PC-3 (cell line): ENCODE results near the gene FAM89B. TPM values are rescaled to one million over a fixed set of nuclear protein-coding genes. Genes with fewer than 3 reads are reported as not detected.

Experiments
- ATAC-seq: fragments of 200-7000 bp; cut with Tn5 transposase; 2 replicates; pipeline ENCODE4 v1.9.1; 2020; ENCODE audit warnings: mild to moderate bottlenecking, moderate library complexity
- BruUV-seq: library from RNA; stranded (reverse); fragments of 400-500 nt; replicated peaks from 2 replicates; lab custom pipeline; 2021; lab: Mats Ljungman, UMichigan
- CTCF ChIA-PET: fragments of 300-600 bp; sonication (Branson Sonifier 250); formaldehyde crosslinking; loops from one replicate; lab custom pipeline; 2022; ENCODE audit warnings: antibody characterized with exemption; lab: Charles Lee
- POLR2A ChIA-PET: fragments of 300-600 bp; sonication (Branson Sonifier 250); formaldehyde crosslinking; loops from one replicate; lab custom pipeline; 2022; ENCODE audit warnings: antibody characterized with exemption; ENCODE audit not compliant: unreplicated experiment; lab: Charles Lee
- DNase-seq: peaks from one replicate; pipeline ENCODE4 v3.0.0-alpha.2; 2015
- H2AFZ ChIP-seq: fragments of 300-600 bp; sonication (generic); 2 replicates; pipeline ENCODE4 v1.6.0; 2016; ENCODE audit warnings: antibody characterized with exemption, low read length
- H3F3A ChIP-seq: fragments of 300-600 bp; sonication (generic); one replicate; pipeline ENCODE4 v1.6.0; 2017; ENCODE audit warnings: antibody characterized with exemption, low read length, control low read depth, mild to moderate bottlenecking; ENCODE audit not compliant: unreplicated experiment
- H3K27ac ChIP-seq: fragments of 300-600 bp; sonication (generic); 2 replicates; pipeline ENCODE4 v1.5.1; 2016; ENCODE audit warnings: mild to moderate bottlenecking, low read length
- H3K27me3 ChIP-seq: fragments of 300-600 bp; sonication (generic); 2 replicates; pipeline ENCODE4 v1.6.1; 2016; ENCODE audit warnings: low read length, mixed read lengths
- H3K36me3 ChIP-seq: fragments of 300-600 bp; sonication (generic); 2 replicates; pipeline ENCODE4 v1.6.1; 2016; ENCODE audit warnings: low read depth, mixed run types, low read length, mixed read lengths
- H3K4me1 ChIP-seq: fragments of 300-600 bp; sonication (generic); 2 replicates; pipeline ENCODE4 v1.5.1; 2016; ENCODE audit warnings: low read length; ENCODE audit not compliant: insufficient read depth
- H3K4me2 ChIP-seq: fragments of 300-600 bp; sonication (generic); 2 replicates; pipeline ENCODE4 v1.6.0; 2016; ENCODE audit warnings: low read length
- H3K4me3 ChIP-seq: fragments of 300-600 bp; sonication (generic); 2 replicates; pipeline ENCODE4 v1.5.1; 2016; ENCODE audit warnings: mild to moderate bottlenecking, low read length, mixed read lengths
- H3K79me2 ChIP-seq: fragments of 300-600 bp; sonication (generic); 2 replicates; pipeline ENCODE4 v1.6.1; 2017; ENCODE audit warnings: low read length, mixed read lengths
- H3K9ac ChIP-seq: fragments of 300-600 bp; sonication (generic); 2 replicates; pipeline ENCODE4 v1.6.0; 2016; ENCODE audit warnings: mild to moderate bottlenecking, low read length
- H3K9me2 ChIP-seq: fragments of 300-600 bp; sonication (generic); replicated peaks from 2 replicates; pipeline ENCODE4 v1.6.1; 2016; ENCODE audit warnings: mixed run types, low read length, mixed read lengths
- H3K9me3 ChIP-seq: fragments of 300-600 bp; sonication (generic); 2 replicates; pipeline ENCODE4 v1.6.1; 2016; ENCODE audit warnings: low read length, mixed read lengths
- H4K20me1 ChIP-seq: fragments of 300-600 bp; sonication (generic); 2 replicates; pipeline ENCODE4 v1.6.1; 2016; ENCODE audit warnings: low read length, mixed read lengths
- EZH2 ChIP-seq: fragments of 300-600 bp; sonication (generic); IDR thresholded peaks from one replicate; pipeline ENCODE4 v1.6.1; 2017; ENCODE audit warnings: antibody characterized with exemption, mild to moderate bottlenecking, low read length; ENCODE audit not compliant: unreplicated experiment
- EZH2phosphoT487 ChIP-seq: fragments of 300-600 bp; sonication (generic); IDR thresholded peaks from 2 replicates; pipeline ENCODE4 v1.6.1; 2018; ENCODE audit warnings: mild to moderate bottlenecking, antibody characterized with exemption, low read length, borderline replicate concordance
- intact Hi-C: fragments of 100-400 bp; cut with micrococcal nuclease; formaldehyde crosslinking; loops from 2 replicates; pipeline ENCODE4 v1.9.0; 2023
- total RNA-seq: library from RNA; depleted of rRNA; stranded (reverse); fragments of >200 nt; gene quantifications from 2 replicates; pipeline ENCODE4 v1.2.3, GENCODE V29; 2014
- TF ChIP-seq, protein P1 (sequence below): fragments of 300-600 bp; sonication (generic); conservative IDR thresholded peaks from 2 replicates; pipeline ENCODE4 v1.5.1; 2017; ENCODE audit warnings: antibody characterized with exemption, low read depth, mild to moderate bottlenecking, low read length

Gene FAM89B
- total RNA-seq, 1 experiment from 2014 or later = 76.3 TPM

DNA sequence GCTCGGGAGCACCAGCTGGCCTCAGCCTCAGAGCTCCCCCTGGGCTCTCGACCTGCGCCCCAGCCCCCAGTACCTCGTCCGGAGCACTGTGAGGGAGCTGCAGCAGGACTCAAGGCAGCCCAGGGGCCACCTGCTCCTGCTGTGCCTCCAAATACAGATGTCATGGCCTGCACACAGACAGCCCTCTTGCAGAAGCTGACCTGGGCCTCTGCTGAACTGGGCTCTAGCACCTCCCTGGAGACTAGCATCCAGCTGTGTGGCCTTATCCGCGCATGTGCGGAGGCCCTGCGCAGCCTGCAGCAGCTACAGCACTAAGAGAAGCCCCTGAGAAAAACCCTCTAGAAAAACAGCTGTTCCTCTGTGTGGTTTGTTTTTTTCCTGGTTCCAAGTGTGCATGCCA lies 918 bp upstream of the FAM89B start:
- ChIA-PET CTCF (interaction anchor here (0.8 to 3.2 kb wide), 2 partner anchors 25 to 30 kb away, joined by 11 to 25 read pairs; no protein-coding TSS in a partner anchor), POLR2A (no interaction called here)
- H3K27me3 ChIP-seq = no peaks in the 10 kb centered on the region
- BruUV-seq = no TSS peak
- peak overlapping the region; percentile 97 for H3K4me3 ChIP-seq
- H2AFZ ChIP-seq = no peak overlapping the region
- H3K9me3 ChIP-seq = no peaks in the 10 kb centered on the region
- H3K4me2 ChIP-seq = peak overlapping the region; percentile 93
- DNase-seq = no peak
- no peak overlapping the region for H3K27ac ChIP-seq
- no peaks in the 10 kb centered on the region for H3K36me3 ChIP-seq
- peak overlapping the region; percentile 93; the same call in 1 of the 2 replicates for H3K9ac ChIP-seq
- intact Hi-C loops = loop anchor here (2.0 kb wide), 1 partner anchor 17 kb away; no protein-coding TSS in a partner anchor
- peaks cover 50% of the 10 kb centered on the region for H3K4me1 ChIP-seq
- H4K20me1 ChIP-seq = no peaks in the 10 kb centered on the region
- H3K9me2 ChIP-seq = no peaks in the 10 kb centered on the region
- peaks cover 4% of the 10 kb centered on the region for H3F3A ChIP-seq
- H3K79me2 ChIP-seq = peaks cover 54% of the 10 kb centered on the region
- no peak for TF ChIP-seq EZH2
- TF ChIP-seq, protein P1, sequence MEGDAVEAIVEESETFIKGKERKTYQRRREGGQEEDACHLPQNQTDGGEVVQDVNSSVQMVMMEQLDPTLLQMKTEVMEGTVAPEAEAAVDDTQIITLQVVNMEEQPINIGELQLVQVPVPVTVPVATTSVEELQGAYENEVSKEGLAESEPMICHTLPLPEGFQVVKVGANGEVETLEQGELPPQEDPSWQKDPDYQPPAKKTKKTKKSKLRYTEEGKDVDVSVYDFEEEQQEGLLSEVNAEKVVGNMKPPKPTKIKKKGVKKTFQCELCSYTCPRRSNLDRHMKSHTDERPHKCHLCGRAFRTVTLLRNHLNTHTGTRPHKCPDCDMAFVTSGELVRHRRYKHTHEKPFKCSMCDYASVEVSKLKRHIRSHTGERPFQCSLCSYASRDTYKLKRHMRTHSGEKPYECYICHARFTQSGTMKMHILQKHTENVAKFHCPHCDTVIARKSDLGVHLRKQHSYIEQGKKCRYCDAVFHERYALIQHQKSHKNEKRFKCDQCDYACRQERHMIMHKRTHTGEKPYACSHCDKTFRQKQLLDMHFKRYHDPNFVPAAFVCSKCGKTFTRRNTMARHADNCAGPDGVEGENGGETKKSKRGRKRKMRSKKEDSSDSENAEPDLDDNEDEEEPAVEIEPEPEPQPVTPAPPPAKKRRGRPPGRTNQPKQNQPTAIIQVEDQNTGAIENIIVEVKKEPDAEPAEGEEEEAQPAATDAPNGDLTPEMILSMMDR = no peak
- no peak for TF ChIP-seq EZH2phosphoT487
- ATAC-seq = no peak

DNA sequence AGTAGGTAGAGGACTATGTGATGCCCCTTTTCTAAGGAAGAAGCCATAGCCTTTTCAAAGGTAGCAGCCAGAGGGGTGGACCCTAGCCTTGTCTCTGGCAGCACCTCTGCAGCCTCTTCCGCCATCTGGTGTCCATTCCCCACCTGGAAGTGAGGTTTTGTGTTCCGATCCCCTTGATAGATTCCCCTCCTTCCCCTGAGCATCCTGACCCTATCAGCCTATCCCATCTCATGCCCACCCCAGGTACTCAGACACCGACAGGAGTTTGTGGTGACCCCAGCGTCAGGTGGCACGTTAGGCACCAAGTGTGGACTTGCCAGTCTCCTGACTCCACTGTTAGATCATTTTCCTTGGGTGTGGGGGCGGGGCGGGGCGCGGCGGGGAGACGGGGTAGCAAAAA lies 398 bp upstream of the FAM89B start:
- DNase-seq (peak; percentile 84), ATAC-seq (peak; percentile 5)
- Histone ChIP-seq H2AFZ (no peak overlapping the region), H3K9me3 (no peaks in the 10 kb centered on the region), H3K9ac (peak overlapping the region; percentile 35; the same call in 1 of the 2 replicates), H3K9me2 (no peaks in the 10 kb centered on the region), H3F3A (peaks cover 4% of the 10 kb centered on the region), H3K4me3 (peak overlapping the region; percentile 97), H3K79me2 (peaks cover 55% of the 10 kb centered on the region), H3K27me3 (no peaks in the 10 kb centered on the region), H3K36me3 (no peaks in the 10 kb centered on the region), H4K20me1 (no peaks in the 10 kb centered on the region), H3K4me2 (peak overlapping the region; percentile 93), H3K27ac (no peak overlapping the region), H3K4me1 (peaks cover 53% of the 10 kb centered on the region)
- BruUV-seq = no TSS peak
- ChIA-PET POLR2A (no interaction called here), CTCF (interaction anchor here (0.7 to 3.2 kb wide), 4 partner anchors 25 to 61 kb away, joined by 5 to 25 read pairs (median 18); no protein-coding TSS in a partner anchor)
- TF ChIP-seq, protein P1 = peak; percentile 92
- TF ChIP-seq EZH2 = no peak
- intact Hi-C loops = loop anchor here (2.0 kb wide), 1 partner anchor 17 kb away; no protein-coding TSS in a partner anchor

DNA sequence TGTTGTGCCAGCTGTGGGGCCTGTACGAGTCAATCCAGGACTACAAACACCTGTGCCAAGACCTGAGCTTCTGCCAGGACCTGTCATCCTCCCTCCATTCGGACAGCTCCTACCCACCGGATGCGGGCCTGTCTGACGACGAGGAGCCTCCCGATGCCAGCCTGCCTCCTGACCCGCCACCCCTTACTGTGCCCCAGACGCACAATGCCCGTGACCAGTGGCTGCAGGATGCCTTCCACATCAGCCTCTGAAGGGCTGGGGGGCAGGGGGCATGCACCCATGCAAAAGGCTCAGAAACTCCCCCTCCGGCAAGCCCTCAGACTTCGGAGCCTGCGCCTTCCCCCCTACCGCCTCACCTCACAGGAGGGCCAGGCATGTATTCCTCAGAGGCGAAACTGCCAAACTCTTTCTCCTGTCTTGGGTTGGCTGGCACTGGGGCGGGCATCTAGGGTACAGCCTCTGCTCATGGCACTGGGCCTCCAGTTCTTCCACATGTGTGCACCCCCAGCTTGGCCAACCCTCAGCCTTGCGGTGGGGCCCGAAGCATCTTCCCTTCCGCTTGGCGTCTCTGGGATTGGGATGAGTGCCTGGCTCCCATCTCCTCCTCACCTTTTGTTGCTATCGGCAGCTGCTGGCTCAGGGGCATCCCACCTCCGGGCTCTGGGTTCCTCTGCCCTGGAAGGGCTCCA lies 1.2 kb downstream of the FAM89B start:
- peaks cover 65% of the 10 kb centered on the region for H3K4me1 ChIP-seq
- no peak for TF ChIP-seq EZH2
- no peak for TF ChIP-seq EZH2phosphoT487
- TF ChIP-seq, protein P1 = no peak
- no peak for ATAC-seq
- H3K36me3 ChIP-seq = no peaks in the 10 kb centered on the region
- ChIA-PET POLR2A (no interaction called here), CTCF (interaction anchor here (0.5 to 1.7 kb wide), 4 partner anchors 14 to 41 kb away, joined by 3 to 24 read pairs (median 4); partner anchors contain the start of gene PCNX3)
- intact Hi-C loops = no loop called here
- peak overlapping the region; percentile 97 for H3K4me3 ChIP-seq
- BruUV-seq = TSS peak; percentile 7
- H3K9ac ChIP-seq = no peak overlapping the region
- no peak overlapping the region for H3K27ac ChIP-seq
- H4K20me1 ChIP-seq = peaks cover 5% of the 10 kb centered on the region
- DNase-seq = peak; percentile 44
- H3K4me2 ChIP-seq = peak overlapping the region; percentile 93
- no peaks in the 10 kb centered on the region for H3K9me2 ChIP-seq
- peaks cover 4% of the 10 kb centered on the region for H3F3A ChIP-seq
- peaks cover 57% of the 10 kb centered on the region for H3K79me2 ChIP-seq
- no peak overlapping the region for H2AFZ ChIP-seq
- no peaks in the 10 kb centered on the region for H3K27me3 ChIP-seq
- no peaks in the 10 kb centered on the region for H3K9me3 ChIP-seq
